Stimulated activated CD4-positive, alpha-beta T cell treated with anti-CD3 and anti-CD28 coated beads, Interleukin-4, amount 100 ng/mL, for 4 hours (primary cell): ENCODE data around the gene ZXDC.

Experiments used
- DNase-seq, 2 experiments: peaks; one replicate each; pipeline ENCODE4 v3.0.0-alpha.2; 2020

Gene ZXDC

GRCh38 chr3:126433496-126434263 is 42.0 kb downstream of the ZXDC start:
- DNase-seq, result no peak

- no peak for DNase-seq
These were observed 42.6 kb downstream of the ZXDC start for GRCh38 chr3:126433105-126433430.

GRCh38 chr3:126432361-126433104 is 43.2 kb downstream of the ZXDC start:
- no peak for DNase-seq

- DNase-seq, result no peak
These were observed 44.6 kb downstream of the ZXDC start for GRCh38 chr3:126431103-126431534.

DNA sequence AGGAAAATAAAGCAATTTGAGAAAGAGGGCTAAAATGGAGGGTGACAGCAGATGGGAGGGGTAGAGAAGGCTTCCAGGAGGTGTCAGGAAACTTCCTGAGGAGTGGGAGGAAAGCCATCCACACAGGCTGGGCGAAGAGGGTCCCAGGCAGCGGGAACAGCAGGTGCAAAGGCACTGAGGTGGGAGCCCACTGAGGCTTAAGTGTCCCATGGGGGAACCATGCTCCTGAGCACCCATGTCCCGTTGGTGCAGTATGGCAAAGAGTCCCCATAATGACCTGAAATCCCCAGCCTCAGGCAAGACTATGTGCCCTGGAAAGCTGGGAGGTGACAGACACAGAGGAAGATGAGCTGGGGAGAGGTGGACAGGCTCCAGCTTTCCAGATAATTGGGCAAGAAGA is 50.9 kb downstream of the ZXDC start:
- no peak for DNase-seq

DNA sequence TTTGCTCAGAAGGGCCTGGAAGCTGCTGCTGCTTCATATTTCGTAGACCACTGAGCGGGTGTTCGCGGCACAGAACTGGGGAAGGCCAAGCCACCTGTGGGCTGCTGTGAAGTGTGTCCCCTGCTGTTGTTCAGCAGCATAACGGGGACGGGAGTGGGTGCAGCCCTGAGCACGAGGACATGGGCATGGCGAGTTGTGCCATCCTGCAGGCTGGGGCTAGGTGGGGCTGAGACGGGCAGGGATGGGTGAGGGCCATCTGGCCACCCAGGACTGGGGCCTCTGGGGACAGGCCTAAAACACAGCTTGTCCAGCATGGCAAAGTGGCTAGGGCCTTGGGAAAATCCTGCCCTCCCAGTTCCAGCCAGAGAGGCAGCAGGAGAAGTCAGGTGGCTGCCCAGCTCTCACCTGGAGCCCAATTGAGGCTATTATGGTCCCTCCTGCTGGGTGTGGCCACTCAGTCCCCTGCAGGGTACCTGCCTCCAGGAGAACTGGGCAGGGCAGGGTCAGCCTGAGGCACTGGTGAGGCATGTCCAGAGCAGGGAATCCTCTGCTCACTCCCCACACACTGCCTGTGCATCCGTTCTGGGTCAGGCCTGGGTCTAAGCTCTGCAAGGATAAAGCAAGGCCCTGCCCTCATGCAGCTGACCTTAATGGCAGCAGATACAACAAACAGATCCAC is 51.5 kb downstream of the ZXDC start:
- no peak for DNase-seq

- no peak for DNase-seq
These were observed 52.3 kb downstream of the ZXDC start for GRCh38 chr3:126423191-126424038.

- DNase-seq, result no peak
These were observed 53.1 kb downstream of the ZXDC start for GRCh38 chr3:126422571-126423091.

GRCh38 chr3:126422121-126422520 is 53.6 kb downstream of the ZXDC start:
- no peak for DNase-seq

DNA sequence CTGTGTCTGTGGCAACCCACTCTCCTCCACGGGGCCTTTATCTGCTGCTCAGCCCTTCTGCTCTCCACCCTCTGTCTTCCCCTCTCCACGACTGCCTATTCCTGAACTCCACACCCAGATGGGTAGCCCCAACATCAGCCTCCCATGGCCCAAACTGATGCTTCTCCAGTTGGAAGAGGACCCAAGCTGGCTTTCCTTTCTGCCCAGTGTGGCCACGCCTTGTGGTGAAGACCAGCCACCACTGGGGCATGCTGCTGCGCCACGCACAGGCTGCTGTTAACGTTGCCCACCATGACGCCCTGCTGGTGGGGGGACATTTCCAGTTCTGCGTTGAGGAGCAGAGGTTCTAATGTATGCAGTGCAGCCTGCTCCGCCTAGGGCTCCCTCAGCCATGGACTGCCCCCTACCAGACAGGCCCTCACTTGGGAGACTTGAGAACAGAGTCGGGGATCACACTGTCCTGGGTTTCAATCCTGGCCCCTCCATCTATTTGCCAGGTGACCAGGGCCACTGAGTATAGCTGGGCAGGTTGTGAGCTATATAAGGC is 54.0 kb downstream of the ZXDC start:
- no peak for DNase-seq

GRCh38 chr3:126419886-126420786 is 55.6 kb downstream of the ZXDC start:
- no peak for DNase-seq

DNA sequence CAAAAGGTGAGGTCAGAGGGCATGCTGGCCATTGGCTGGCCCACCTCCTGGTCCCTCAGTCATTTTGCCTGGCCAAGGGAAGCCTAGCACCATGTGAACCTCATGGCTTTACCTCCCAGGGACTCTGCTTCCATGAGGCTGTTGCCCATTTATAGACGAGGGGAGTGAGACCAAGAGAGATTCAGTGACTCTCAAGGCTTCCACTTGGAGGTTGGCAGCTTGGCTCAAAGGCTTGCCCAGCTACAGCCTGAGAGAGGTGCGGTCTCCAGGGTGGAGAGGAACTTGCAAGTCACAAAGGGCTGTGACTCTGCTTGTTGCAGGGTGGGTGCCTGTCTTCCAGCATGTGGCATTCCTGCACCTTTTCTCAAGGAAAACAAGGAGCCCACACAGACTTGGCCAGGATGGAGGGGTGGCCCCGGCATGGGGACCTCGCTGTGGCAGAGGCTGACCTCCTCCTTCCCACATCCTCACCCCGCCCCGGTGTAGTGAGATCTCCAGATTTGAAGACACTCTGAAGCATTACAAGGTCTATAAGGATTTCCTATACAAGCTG is 56.5 kb downstream of the ZXDC start:
- no peak for DNase-seq

DNA sequence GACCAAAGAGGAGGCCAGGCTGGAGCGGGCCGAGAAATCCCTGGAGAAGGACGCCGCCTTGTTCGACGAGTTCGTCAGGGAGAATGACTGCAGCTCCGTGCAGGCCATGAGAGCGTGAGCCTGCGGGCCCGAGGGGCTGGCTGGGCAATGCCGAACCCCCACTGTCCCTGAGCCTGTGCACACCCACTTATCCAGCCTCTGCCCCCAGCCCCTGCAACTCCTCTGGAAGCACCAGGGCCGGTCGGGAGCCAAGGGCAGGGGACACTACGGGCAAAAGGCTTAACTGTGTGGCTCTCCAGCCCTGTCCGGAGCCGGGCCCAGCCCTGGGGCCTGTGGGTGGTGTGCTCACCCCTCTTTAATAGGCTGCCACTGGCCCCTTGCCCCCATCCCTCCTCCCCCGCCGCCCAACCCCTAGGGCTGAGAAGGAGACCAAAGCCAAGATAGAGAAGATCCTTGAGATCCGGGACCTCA is 57.0 kb downstream of the ZXDC start:
- no peak for DNase-seq

- DNase-seq, result no peak
These were observed 57.6 kb downstream of the ZXDC start for GRCh38 chr3:126417981-126418530.

DNA sequence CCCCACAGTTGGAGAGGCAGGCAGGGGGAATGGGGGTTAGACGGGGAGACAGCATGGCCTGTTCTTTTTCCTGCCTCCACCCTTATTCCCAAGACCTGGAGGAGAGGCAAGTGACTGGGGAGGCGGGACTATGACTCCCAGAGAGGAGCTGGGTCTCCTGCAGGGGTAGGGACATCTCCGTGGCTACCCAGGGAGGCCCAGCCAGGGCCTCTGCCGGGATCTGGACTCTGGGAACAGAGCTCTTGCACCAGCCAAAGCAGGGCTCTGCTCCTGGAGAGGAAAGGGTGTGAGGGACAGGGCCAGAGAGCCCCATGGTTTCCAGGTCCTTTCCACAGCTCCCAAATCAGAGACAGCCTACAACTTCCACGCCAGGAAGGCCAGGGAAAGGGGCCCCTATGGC is 58.2 kb downstream of the ZXDC start:
- DNase-seq, result no peak

DNA sequence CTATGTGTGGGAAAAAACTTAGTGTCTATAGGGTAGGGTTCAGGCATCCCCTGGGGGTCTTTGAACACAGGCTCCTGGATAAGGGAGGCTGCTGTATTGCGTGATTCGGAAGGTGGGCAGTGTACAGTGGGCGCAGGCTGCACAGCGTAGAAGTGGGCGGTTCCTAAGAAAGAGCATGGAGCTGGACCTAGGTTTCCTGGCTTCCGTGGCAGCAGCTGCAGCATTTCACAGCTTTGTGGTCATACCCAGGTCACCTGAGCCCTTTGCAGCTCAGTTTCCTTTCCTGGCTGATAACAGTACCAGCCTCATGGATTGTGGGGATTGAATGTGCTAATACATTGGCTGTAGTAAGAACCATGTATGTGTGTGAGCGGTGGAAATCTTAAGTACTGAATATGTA is 58.7 kb downstream of the ZXDC start:
- no peak for DNase-seq

GRCh38 chr3:126415661-126416591 is 59.8 kb downstream of the ZXDC start:
- no peak for DNase-seq

DNA sequence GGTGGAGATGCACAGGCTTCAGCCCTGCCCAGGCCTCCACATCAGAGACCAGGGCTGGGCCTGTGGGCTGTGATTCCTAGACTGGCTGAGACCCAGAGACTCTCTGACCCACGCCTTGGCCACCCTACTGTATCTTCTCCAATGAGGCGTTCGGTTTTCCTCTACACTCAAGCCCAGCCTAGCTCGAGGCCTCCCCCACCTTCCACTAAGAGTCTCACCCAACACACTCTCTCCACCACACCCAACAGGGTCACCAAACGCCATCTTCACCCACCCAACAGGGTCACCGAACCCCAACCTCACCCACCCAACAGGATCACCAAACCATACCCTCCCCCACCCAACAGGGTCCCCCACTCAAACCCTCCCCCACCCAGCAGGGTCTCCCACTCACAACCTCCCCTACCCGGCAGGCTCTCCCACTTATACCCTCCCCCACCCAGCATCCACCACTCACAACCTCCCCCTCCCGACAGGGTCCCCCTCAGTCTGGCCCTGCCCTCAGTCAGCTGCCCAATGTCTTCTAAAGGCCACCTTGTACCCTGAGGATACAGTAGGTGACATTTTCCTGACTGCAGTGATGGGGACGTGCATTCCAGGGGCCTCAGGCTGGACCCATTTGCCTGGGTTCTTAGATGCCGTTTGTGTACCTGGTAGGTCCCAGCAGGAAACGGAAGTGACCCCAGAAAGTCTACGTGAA is 60.6 kb downstream of the ZXDC start:
- no peak for DNase-seq

GRCh38 chr3:126414406-126414805 is 61.3 kb downstream of the ZXDC start:
- DNase-seq, result no peak
